H9 (cell line): ENCODE results near the gene GALNT17. TPM values are rescaled to one million over a fixed set of nuclear protein-coding genes. Genes with fewer than 3 reads are reported as not detected.

ENCODE experiments used
- DNase-seq: peaks from one replicate; pipeline ENCODE4 v3.0.0-alpha.2; 2017
- H2AFZ ChIP-seq: one replicate; pipeline ENCODE4 v1.6.1; 2013; ENCODE audit warnings: mild to moderate bottlenecking, low read length, control low read depth, moderate library complexity
- H2AK5ac ChIP-seq: 2 replicates; pipeline ENCODE4 v1.6.1; 2013; ENCODE audit warnings: low read length, control low read depth, mixed read lengths; ENCODE audit not compliant: insufficient read length
- H2BK120ac ChIP-seq: one replicate; pipeline ENCODE4 v1.6.1; 2013; ENCODE audit warnings: low read depth, mild to moderate bottlenecking, low read length, control low read depth, inconsistent platforms; ENCODE audit not compliant: poor library complexity, severe bottlenecking
- H2BK12ac ChIP-seq: 2 replicates; pipeline ENCODE4 v1.6.1; 2013; ENCODE audit warnings: low read length, control low read depth, mixed read lengths, low read depth; ENCODE audit not compliant: insufficient read length
- H2BK15ac ChIP-seq: 2 replicates; pipeline ENCODE4 v1.6.1; 2013; ENCODE audit warnings: low read depth, low read length, control low read depth
- H2BK20ac ChIP-seq: one replicate; pipeline ENCODE4 v1.6.1; 2013; ENCODE audit warnings: low read depth, mild to moderate bottlenecking, low read length, control low read depth, inconsistent platforms; ENCODE audit not compliant: poor library complexity, severe bottlenecking
- H2BK5ac ChIP-seq: 2 replicates; pipeline ENCODE4 v1.6.1; 2013; ENCODE audit warnings: low read length, control low read depth, mixed read lengths; ENCODE audit not compliant: insufficient read length
- H3K14ac ChIP-seq: 2 replicates; pipeline ENCODE4 v1.6.1; 2013; ENCODE audit warnings: low read length, control low read depth; ENCODE audit not compliant: insufficient read depth
- H3K18ac ChIP-seq: 2 replicates; pipeline ENCODE4 v1.6.1; 2013; ENCODE audit warnings: low read depth, mild to moderate bottlenecking, mixed read lengths, low read length, control low read depth; ENCODE audit not compliant: insufficient read length
- H3K23ac ChIP-seq: 2 replicates; pipeline ENCODE4 v1.6.1; 2013; ENCODE audit warnings: low read length, control low read depth, mixed read lengths, low read depth; ENCODE audit not compliant: insufficient read length
- H3K23me2 ChIP-seq: 2 replicates; pipeline ENCODE4 v1.6.1; 2013; ENCODE audit warnings: low read depth, mild to moderate bottlenecking, mixed read lengths, low read length, control low read depth; ENCODE audit not compliant: insufficient read length, poor library complexity, severe bottlenecking
- H3K27ac ChIP-seq: 2 replicates; pipeline ENCODE4 v1.5.1; 2013; ENCODE audit warnings: low read length, control low read depth, mixed read lengths, low read depth; ENCODE audit not compliant: insufficient read length
- H3K27me3 ChIP-seq: 2 replicates; pipeline ENCODE4 v1.6.1; 2013; ENCODE audit warnings: low read length, control low read depth, inconsistent platforms; ENCODE audit not compliant: insufficient read depth
- H3K4ac ChIP-seq: 2 replicates; pipeline ENCODE4 v1.6.1; 2013; ENCODE audit warnings: low read depth, mild to moderate bottlenecking, control low read depth, inconsistent platforms, low read length, moderate library complexity
- H3K4me1 ChIP-seq: 2 replicates; pipeline ENCODE4 v1.6.1; 2013; ENCODE audit warnings: low read length, control low read depth, inconsistent platforms; ENCODE audit not compliant: insufficient read depth
- H3K4me2 ChIP-seq: 2 replicates; pipeline ENCODE4 v1.6.1; 2013; ENCODE audit warnings: low read length, control low read depth, mixed read lengths; ENCODE audit not compliant: insufficient read length, insufficient read depth
- H3K56ac ChIP-seq: 2 replicates; pipeline ENCODE4 v1.6.1; 2013; ENCODE audit warnings: low read depth, mild to moderate bottlenecking, mixed read lengths, low read length, control low read depth; ENCODE audit not compliant: insufficient read length
- H3K79me1 ChIP-seq: 2 replicates; pipeline ENCODE4 v1.6.1; 2013; ENCODE audit warnings: low read depth, mild to moderate bottlenecking, moderate library complexity, low read length, control low read depth, inconsistent platforms; ENCODE audit not compliant: insufficient read depth, poor library complexity, severe bottlenecking
- H3K79me2 ChIP-seq: 2 replicates; pipeline ENCODE4 v1.6.1; 2013; ENCODE audit warnings: low read length, control low read depth, inconsistent platforms; ENCODE audit not compliant: insufficient read depth
- H3K9ac ChIP-seq: 2 replicates; pipeline ENCODE4 v1.6.1; 2013; ENCODE audit warnings: low read length, control low read depth, mixed read lengths; ENCODE audit not compliant: insufficient read length; ENCODE audit errors: extremely low read depth
- H3K9me3 ChIP-seq: one replicate; pipeline ENCODE4 v1.6.1; 2013; ENCODE audit warnings: low read depth, low read length, inconsistent platforms; ENCODE audit not compliant: control insufficient read depth
- H3T11ph ChIP-seq: one replicate; pipeline ENCODE4 v1.6.1; 2013; ENCODE audit warnings: mild to moderate bottlenecking, low read length, control low read depth, inconsistent platforms
- H4K20me1 ChIP-seq: one replicate; pipeline ENCODE4 v1.6.1; 2013; ENCODE audit not compliant: control insufficient read depth, insufficient read length, insufficient read depth
- H4K5ac ChIP-seq: 2 replicates; pipeline ENCODE4 v1.6.1; 2013; ENCODE audit warnings: low read depth, mild to moderate bottlenecking, mixed read lengths, low read length, control low read depth; ENCODE audit not compliant: insufficient read length
- H4K8ac ChIP-seq: replicated peaks from 2 replicates; pipeline ENCODE4 v1.6.1; 2013; ENCODE audit warnings: low read length, control low read depth, mixed read lengths, low read depth; ENCODE audit not compliant: insufficient read length
- H4K91ac ChIP-seq: 2 replicates; pipeline ENCODE4 v1.6.1; 2013; ENCODE audit warnings: low read depth, mild to moderate bottlenecking, moderate library complexity, mixed read lengths, low read length, control low read depth; ENCODE audit not compliant: insufficient read length
- H3K27ac Mint-ChIP-seq, 3 experiments: 2 replicates in 2 of 3; 3 replicates in 1 of 3; pipeline ENCODE4 v1.8.0; 2020 to 2021; ENCODE audit warnings: mixed read lengths in 3 of 3, mild to moderate bottlenecking in 1 of 3, moderate library complexity in 1 of 3
- H3K27me3 Mint-ChIP-seq: 2 replicates; pipeline ENCODE4 v1.8.0; 2021; ENCODE audit warnings: low read depth, mild to moderate bottlenecking, moderate library complexity, mixed read lengths
- H3K36me3 Mint-ChIP-seq, 3 experiments: 2 replicates in 2 of 3; 3 replicates in 1 of 3; pipeline ENCODE4 v1.8.0; 2020 to 2021; ENCODE audit warnings: low read depth in 3 of 3, mixed read lengths in 3 of 3; ENCODE audit not compliant: insufficient read depth in 1 of 3
- H3K4me1 Mint-ChIP-seq, 2 experiments: 2 replicates each; pipeline ENCODE4 v1.8.0; 2020; ENCODE audit warnings: mixed read lengths in 2 of 2
- H3K4me3 Mint-ChIP-seq, 2 experiments: 2 replicates in 1 of 2; 3 replicates in 1 of 2; pipeline ENCODE4 v1.8.0; 2020 to 2021; ENCODE audit warnings: mild to moderate bottlenecking in 2 of 2, mixed read lengths in 2 of 2, moderate library complexity in 1 of 2
- H3K9me3 Mint-ChIP-seq, 2 experiments: 2 replicates in 1 of 2; 3 replicates in 1 of 2; pipeline ENCODE4 v1.8.0; 2020; ENCODE audit warnings: mild to moderate bottlenecking in 2 of 2, mixed read lengths in 2 of 2, moderate library complexity in 1 of 2
- CTCF ChIP-seq: fragments of 200-600 bp; sonication (generic); conservative IDR thresholded peaks from 3 replicates; pipeline ENCODE4 v1.8.0; 2021; ENCODE audit warnings: antibody characterized with exemption, mild to moderate bottlenecking
- WGBS: extraction: QIAGEN DNeasy Blood & Tissue Kit; methylation state at CpG from one replicate; pipeline ENCODE4 v1.1.7; 2013; ENCODE audit warnings: missing lambda C conversion rate, low lambda C conversion rate, mixed read lengths; ENCODE audit not compliant: insufficient read length; ENCODE audit errors: extremely low coverage; 5-methylcytosine and 5-hydroxymethylcytosine counted together
- total RNA-seq: library from RNA; stranded (reverse); gene quantifications from 2 replicates; pipeline ENCODE4 v1.2.1, GENCODE V29; 2021

Gene GALNT17
- total RNA-seq, 1 experiment from 2014 or later: 43.2 TPM

- Histone ChIP-seq H3K9me3 (no peaks in the 10 kb centered on the region), H3K4ac (no peak overlapping the region), H3K14ac (no peak overlapping the region), H3K27me3 (no peaks in the 10 kb centered on the region), H2AFZ (no peak overlapping the region), H2BK120ac (no peak overlapping the region), H3K23me2 (no peaks in the 10 kb centered on the region), H2AK5ac (no peak overlapping the region), H4K91ac (no peak overlapping the region), H4K20me1 (no peaks in the 10 kb centered on the region), H3K4me1 (no peaks in the 10 kb centered on the region), H3K23ac (no peak overlapping the region), H4K5ac (no peak overlapping the region), H2BK20ac (no peak overlapping the region), H3K4me2 (no peak overlapping the region), H3K79me1 (no peaks in the 10 kb centered on the region), H2BK5ac (no peak overlapping the region), H3K27ac (no peak overlapping the region), H3K18ac (no peak overlapping the region), H2BK12ac (no peak overlapping the region), H3K9ac (no peak overlapping the region), H3K79me2 (peaks cover 10% of the 10 kb centered on the region), H3T11ph (no peak overlapping the region), H2BK15ac (no peak overlapping the region), H3K56ac (no peak overlapping the region), H4K8ac (no peak overlapping the region)
- DNase-seq: no peak
- Mint-ChIP-seq H3K36me3 (peaks cover 17 to 43% (median 26%) of the 10 kb centered on the region in 3 experiments), H3K4me3 (no peak overlapping the region), H3K27ac (no peak overlapping the region), H3K4me1 (peaks cover 24 to 27% of the 10 kb centered on the region in 2 experiments), H3K27me3 (no peaks in the 10 kb centered on the region), H3K9me3 (peaks cover 2 to 12% of the 10 kb centered on the region in 2 experiments)
- no peak for TF ChIP-seq CTCF
- WGBS: no CpG with 5 or more reads among the region's 3 CpGs
Observed at GRCh38 chr7:71221549-71221948, 89.6 kb downstream of the GALNT17 start.
